ENCODE measurements around the gene S100B.
"Not testable (repeated sequence)": the region's sequence is repeated elsewhere in the genome, so short reads cannot be mapped to it uniquely, and the experiment has no call there.

S100B gene

DNA sequence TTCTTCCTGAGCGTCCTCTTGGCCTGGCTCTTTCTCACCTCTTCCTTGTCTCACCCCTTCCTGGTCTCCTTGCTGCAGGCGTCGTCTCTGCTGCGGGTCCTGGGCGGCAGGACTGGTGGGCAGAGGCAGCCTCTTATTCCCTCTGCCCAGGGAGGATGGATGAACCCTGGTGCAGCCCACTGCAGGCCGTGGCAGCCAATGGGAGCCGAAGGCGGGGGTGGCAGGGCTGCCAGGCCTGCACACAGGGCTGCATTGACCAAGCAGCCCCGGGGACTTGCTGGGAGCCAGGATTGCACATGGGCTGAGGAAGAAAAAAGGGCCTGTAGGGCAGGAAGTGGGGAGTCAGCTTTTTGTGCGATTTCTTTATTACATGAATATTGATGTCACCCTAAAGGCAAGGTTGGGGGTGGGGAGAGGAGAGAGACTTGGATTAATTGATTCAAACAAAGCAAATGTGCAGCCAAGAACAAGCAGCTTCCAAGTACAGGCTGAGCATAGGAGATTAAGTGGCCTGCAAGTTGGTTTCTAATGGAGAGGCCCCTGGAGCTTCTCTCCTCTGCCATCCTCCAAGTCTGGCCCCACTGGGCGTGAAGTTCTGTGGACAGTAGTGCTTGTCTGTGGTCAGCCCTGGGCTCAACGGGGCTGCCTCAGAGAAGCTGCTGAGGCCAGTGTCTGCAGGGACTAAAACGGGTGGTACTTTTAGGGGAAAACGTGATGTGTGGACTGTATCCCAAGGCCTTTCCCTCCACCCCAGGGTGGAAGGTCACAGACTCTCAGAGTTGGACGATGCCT is at the start of gene S100B:
TSS of gene S100B (minus strand) at position 108 of the 792 bp plus-strand sequence. CDS start 2,667 bp downstream, outside the sequence.
- no peak for DNase-seq

DNA sequence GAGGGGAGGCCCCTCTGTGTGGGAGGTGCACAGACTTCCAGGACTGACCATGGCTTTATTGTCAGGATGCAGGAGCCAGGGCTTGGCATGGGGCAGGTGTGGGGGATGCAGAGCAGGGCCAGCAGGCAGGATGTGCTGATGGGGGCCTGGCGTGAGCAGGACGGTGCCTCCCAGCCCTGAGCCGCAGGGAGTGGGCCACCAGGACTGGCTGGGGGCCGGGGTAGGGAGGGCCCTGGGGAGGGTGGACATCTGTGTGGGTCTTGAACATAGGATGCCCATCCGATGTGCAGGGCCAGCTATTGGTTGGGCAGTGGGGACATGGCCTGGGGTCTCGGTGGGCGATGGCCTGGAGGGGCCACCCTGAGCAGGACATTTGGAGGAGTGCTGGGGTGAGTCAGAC is 46.2 kb upstream of the S100B start:
- DNase-seq = no peak

DNA sequence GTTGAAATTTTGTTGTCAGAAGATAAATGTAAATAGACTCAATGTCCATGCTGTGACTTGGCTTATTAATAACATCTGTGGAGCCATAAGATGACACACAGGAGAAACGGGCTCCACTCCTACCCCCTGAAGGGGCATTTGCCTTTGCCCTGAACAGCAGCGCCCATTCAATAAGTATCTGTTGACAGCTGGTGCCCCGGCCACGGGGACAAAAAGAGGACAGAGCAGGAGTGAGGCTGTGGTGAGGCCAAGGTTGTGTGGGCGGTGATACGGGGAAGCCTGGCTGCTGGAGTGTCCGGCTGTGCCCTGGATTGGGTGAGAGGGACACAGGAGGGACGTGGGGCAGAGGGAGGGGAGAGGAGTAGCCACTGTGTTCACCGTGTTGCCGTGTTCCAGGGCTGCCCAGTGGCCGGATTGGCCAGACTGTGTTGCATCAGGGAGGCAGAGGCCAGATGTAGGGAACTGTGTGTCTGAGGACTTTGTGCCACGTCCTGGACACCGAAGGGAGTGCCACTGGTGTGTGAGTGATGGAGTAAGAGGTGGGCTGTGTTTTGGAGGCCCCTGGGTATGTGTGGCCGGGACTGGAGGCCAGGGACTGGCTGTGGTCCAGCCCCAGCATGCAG is 45.7 kb upstream of the S100B start:
- no peak for DNase-seq

DNA sequence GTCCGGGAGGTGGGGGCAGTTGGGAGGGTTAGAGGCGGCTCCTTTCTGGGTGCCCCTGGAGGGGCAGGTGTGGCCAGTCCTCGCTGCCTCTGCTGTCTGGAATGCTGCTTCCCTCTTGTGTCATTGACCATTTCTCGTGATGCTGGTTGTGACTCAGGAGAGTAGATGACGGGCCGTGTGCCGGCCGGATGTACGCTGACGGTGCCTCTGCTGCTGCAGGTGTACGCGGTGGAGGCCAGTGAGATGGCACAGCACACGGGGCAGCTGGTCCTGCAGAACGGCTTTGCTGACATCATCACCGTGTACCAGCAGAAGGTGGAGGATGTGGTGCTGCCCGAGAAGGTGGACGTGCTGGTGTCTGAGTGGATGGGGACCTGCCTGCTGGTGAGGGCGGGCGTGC is 44.5 kb upstream of the S100B start:
- DNase-seq = no peak

DNA sequence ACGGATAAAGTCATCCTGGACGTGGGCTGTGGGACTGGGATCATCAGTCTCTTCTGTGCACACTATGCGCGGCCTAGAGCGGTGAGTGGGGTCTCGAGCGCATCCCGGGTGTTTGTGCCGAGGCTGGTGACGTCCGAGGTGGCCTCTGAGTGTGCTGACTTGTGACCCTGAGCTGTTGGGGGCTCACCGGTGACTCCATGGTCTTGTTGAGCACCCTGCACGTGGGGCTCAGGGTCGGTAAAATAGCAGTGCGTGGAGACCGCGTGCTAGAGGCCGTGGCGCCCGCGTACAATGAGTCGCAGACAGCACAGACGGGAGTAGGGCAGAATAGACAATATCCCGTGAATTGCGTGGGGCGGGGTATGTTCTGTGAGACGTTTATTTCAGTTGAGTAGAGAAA is 43.7 kb upstream of the S100B start:
- no peak for DNase-seq

DNA sequence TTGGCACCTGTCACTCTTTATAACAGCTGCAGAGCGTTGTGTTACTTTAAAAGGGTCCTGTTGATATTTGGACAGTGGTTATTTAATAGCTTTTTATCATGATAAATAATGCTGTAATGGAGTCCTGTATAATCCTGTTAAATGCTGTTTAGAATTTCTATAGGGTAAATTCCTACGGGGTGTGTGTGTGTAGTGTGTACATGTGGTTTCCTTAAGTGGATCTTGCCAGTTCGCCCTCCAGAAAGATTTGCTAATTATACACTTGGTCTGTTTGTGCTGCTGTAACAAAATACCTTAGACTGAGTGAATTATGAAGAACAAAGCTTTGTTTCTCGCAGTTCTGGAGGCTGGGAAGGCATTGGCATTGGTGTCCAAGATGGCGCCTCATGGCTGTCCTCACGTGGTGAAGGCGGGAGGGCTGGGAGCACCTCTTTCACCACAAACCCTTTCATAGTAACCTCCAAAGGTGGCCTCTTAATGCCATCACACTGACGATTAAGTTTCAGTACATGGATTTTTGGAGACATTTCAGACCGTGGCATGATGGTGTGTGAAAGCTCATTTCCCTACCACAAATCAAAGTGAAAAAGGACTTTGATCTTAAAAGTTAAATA is 41.8 kb upstream of the S100B start:
- DNase-seq = no peak

DNA sequence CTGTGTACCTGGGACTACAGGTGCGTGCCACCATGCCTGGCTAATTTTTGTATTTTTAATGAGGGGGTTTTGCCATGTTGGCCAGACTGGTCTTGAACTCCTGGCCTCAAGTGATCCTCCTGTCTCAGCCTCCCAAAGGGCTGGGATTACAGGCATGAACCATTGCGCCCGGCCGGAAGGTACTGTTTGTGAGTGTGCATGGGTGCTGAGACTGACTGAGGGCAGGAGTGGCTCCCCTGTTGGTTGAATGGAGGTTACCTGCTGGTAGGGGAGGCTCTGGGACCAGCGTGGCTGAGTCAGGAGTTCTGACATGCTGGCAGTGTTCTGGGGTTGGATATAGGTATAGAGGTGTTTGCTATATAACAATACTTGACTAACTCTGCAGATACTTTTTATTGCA is 41.0 kb upstream of the S100B start:
- no peak for DNase-seq

DNA sequence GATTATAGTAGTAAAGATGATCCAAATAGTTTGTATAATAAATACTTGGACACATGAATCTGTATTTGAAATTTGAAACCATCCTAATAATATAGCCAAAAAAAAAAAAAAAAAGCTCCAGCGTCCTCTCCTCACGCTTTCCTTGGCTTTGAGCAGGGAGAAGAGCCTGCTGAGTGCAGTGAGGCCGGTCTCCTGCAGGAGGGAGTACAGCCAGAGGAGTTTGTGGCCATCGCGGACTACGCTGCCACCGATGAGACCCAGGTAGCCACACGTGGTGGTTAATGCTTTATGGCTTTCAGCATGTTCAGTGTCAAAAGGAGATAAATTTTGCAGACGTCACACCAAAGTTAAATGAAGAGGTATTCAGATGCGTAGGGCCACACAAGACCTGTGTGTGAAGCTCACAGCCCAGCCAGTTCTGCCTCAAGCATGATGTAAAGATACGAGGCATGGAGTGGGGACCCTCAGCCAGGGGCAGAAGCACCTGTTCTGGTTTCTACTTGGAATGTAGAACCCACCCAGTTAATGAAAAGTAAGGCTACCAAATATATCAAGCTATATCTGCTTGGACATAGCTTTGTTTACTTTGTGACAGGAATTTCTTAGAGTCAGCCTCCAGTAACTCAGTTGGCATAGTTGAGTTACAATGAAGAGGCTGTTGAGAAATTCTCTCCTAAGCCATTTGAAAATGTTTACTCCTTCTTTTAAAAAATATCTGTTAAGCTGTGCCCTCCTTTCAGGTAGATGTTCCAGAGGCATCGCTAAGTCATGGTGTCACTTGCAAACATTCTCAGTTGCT is 38.7 kb upstream of the S100B start:
- no peak for DNase-seq

DNA sequence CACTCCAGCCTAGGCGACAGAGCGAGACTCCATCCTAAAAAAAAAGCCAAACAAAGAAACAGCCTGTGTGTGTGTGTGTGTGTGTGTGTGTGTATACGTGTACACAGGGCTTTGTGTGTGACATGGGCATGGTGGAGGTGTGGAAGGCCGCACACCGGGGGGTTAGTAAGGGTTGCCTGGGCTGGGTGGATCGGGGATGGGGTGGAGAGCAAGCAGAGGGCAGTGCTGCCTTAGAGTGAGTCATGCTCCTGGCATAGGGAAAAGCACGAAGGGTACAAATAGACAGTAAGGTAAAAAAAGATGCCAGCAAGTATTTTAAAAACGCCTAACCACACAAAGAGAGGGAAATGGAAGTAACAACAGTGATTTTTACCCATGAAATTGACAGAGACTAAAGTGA is 36.8 kb upstream of the S100B start:
- no peak for DNase-seq

DNA sequence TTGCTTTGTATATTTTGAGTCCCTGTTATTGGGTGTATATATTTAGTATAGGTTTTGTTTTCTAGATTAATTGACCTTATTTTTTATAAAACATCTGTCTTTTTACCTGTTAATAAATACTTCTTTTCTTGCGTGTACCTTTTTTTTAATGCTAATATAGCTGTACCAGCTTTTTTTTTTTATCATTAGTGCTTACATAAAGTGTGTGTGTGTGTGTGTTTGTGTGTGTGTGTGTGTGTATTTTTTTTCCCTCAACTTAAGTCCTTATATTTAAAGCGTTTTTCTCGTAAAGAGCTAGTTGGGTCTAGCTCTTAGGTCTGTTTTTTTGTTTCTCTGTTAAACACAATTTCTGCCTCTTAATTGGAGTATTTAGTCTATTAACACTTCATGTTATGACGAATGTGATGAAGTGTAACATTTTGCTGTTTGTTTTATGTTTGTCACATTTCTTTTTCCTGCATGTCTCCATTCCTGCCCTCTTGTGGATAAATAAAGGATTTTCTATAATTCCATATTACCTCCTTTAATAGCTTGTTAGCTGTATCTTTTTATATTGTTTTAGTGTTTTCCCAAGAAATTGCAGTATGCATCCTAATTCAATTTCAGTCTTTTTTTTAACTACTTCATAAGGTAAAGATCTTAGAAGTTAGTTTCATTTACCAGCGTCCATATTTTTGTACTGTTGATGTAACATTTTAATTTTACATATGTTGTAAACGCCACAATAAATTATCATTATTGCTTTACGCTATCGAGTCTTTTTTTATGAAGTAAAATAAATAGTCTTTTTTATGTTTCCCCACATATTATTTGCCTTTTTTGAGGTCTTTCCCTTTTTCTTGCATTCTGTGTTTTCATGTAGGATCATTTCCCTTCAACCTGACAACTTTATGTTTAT is 34.9 kb upstream of the S100B start:
- no peak for DNase-seq

DNA sequence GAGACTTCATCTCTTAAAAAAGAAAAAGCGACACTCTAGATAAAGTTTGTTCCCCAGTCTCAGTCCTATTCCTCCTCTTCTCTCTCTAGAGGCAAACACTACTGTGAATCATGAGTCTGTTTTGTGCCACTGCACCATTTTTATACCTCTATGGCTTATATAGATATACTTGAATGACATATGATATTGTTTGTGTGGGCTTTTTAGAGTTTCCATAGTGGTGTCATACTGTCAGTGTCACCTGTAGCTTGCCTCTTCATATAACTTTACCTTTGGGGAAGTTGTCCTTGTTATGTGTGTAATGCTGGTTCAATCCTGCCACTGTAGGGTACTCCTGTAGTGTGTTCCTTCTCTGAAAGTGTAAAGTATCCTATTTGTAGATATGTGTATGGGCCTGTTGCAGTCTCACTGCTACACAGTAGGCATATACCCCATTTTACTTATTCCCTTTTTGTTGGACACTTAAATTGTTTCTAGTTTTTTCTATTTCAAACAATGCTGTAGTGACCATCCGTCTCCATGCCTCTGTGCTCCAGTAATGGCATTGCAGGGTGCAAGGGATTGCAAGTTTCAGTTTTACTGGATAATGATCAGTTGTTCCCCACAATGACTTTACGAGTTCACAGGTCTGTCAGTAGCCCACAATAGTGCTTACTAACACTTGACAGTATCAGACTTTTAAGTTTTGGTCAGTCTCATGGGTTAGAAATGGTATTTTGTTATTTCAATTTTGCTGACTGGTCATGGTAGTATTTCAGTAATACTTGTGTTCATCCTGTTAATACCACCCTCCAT is 33.3 kb upstream of the S100B start:
- DNase-seq = no peak

DNA sequence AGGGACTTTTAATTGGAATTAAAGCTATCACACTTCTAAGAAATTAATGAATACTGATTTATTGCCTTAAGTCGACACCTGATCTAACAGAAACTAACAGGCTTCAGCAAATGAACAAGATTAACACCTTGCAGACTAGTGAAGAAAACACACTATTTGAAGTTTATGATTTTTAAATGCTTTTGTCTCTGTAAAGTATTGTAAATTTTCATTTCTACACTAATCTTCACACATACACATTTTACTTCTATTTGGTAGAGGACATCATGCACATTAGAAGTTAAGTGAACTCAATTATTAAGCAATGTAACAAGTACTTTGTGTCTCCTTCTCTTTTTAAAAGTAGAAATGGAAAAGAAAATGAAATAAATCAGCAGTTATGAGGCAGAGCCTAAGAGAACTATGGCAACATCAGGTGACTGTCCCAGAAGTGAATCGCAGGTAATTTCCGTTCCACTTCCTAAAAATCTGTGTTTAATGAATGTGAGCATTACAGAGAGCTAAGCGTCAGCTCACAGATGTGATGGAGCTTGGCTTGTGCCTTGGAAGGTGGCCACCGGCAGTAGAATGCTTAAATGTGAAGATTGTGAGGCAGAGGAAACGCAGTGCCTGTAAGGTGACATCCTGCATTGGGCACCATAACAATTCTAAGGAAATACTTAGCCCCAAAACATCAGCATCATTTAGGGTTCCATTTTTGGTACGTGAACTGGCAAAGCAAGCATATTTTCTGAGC is 31.8 kb upstream of the S100B start:
- DNase-seq = no peak

DNA sequence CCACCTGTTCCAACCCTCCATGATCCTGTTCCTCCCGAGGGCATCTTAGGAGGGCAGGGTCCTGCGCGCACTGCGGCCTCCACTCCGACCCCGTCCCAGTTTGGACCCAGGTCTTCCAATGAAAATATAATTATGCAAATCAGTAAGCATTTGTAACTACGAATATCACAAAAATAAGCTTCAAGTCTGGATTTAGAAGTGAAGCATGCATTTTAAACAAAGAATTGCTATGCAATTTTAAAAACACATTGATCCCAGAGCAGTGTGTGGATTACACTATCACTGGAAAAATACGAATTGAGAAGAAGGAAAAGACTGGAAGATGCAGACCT is 31.3 kb upstream of the S100B start:
- no peak for DNase-seq

DNA sequence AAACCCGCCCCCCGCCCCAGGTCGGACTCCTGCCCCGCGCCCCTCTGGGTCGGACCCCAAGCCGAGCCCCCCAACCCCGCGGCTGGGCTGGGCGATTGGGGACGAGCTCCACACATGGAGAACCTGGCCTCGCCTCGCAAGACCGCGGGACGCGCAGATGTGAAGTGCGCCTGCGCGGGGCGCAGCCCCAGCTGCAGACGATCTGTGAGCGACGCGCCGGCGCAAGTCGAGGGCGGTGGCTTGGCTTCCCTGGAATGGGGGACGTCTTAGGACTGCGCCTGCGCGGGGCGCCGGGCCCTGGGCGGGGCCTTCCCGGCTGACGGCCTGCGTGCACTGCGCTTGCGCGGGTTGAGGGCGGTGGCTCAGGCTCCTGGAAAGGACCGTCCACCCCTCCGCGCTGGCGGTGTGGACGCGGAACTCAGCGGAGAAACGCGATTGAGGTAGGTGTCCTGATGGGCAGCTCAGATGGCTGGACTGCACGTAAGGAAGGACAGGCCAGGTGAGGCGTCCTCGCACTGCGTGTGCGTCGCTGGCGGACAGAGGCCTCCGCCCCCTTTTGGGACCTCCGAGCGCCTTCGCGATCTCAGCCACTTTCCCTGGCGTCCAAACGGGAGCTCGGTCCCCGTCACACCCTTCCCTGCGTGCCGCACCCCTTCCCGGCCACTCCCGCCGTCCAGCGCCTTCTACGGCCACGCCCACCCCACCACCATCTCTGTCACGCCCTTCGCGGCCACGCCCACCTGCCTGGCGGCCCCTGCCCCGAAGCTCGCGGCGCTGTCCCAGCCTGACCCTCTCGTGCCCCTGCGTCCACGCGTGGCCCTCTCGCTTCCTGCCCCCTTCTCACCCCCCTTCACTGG is 30.7 kb upstream of the S100B start, which contains the start of gene PRMT2:
TSS of gene PRMT2 (plus strand) at position 351 of the 857 bp plus-strand sequence. CDS start 1,278 bp downstream, outside the sequence.
- peak; percentile 88 for DNase-seq

DNA sequence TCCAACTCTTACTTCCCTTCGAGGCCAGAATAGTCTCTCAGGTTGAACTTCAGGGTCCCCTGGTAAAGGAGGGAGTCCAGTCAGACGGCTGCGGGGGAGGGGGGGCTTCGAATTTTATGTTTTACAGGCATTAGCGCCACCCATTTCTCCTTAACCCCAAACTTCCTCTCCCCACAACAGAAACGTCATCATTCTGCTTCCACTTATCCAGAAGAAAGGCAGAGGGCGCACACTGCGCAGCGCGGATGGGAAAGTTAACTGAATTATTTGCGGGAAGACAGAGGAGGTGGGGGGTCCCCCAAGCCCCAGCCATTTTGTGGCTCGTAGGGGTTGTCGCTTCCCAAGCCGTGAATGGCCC is 30.1 kb upstream of the S100B start:
- no peak for DNase-seq

DNA sequence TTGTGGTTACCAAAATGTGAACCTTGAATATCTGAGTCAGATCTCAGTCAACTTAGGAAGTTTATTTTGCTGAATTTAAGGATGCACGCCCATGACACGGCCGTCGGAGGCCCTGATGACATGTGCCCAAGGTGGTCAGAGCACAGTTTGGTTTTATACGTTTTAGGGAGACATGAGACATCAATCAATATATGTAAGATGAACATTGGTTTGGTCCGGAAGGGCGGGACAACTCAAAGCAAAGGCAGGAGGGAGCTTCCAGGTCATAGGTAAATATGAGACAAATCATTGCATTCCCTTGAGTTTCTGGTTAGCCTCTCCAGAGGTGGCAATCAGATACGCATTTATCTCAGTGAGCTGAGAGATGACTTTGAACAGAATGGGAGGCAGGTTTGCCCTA is 29.5 kb upstream of the S100B start:
- DNase-seq = no peak

DNA sequence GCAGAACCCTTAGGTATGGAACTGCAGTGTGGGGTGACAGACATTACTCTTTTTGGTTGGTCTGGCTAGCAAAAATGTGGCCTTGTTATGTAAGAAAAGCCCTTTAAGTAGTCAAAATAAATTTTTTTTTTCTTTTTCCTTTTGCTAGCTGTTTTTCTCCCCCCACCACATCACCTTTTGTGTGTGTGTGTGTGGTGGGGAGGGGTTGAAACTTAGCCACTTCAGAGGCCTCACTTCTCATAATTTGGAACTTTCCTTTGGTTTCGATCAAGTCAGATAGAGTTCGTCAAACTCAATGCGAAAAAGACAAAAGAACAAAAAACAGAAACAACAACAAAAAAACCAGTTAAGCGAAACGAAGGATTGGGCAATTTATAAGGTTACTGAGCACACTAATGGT is 28.7 kb upstream of the S100B start:
- no peak for DNase-seq

DNA sequence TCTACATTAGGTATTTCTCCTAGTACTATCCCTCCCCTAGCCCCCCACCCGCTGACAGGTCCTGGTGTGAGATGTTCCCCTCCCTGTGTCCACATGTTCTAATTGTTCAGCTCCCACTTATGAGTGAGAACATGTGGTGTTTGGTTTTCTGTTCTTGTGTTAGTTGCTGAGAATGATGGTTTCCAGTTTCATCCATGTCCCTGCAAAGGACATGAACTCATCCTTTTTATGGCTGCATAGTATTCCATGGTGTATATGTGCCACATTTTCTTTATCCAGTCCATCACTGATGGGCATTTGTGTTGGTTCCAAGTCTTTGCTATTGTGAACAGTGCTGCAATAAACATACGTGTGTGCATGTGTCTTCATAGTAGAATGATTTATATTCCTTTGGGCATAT is 26.0 kb upstream of the S100B start:
- not testable (repeated sequence) for DNase-seq

DNA sequence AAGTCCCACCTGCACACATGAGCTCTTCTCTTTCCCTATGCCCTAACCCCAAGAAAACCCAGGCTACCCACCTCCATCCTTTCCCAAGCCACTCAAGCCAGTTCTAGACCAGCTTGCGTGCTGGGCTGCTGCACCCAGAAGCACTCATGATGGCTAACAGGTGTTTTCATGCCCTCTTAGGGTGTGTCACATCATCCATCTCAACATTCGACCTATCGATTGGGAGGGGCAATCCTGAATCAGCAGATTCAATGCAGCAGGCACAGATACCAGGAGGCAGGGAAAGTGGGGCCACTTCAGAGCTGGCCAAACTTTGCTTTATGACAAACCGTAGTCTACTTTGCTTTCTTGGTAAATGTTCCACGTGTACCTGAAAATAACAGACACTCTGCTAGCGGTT is 24.0 kb upstream of the S100B start:
- DNase-seq = no peak

DNA sequence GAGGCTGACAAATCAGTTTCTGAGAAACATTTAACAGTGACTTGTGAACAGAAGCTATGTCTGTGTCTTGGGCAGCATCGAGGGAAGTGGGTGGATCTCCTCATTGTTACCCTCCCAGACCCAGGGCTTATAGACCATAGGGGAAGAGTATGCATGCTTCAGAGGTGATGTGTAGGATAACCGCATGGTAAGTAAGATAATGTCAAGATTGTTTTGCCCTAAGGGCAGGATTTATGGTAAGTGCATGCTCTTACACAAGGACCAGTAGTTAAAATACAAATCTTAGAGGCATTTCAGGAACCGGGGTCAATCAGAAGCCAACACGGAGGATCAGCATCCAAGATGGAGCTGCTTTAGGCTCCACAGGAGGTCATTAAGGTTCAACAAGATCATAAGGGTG is 22.8 kb upstream of the S100B start:
- no peak for DNase-seq
